ENCODE measurements around the gene ZNF441. TPM values are rescaled to one million over a fixed set of nuclear protein-coding genes. Genes with fewer than 3 reads are reported as not detected.
A peak's percentile ranks its signal among the peaks of the same experiment; 100 is the strongest.

The ZNF441 gene
- total RNA-seq, 1 donor from 2014 or later, result 2.0 TPM

DNA sequence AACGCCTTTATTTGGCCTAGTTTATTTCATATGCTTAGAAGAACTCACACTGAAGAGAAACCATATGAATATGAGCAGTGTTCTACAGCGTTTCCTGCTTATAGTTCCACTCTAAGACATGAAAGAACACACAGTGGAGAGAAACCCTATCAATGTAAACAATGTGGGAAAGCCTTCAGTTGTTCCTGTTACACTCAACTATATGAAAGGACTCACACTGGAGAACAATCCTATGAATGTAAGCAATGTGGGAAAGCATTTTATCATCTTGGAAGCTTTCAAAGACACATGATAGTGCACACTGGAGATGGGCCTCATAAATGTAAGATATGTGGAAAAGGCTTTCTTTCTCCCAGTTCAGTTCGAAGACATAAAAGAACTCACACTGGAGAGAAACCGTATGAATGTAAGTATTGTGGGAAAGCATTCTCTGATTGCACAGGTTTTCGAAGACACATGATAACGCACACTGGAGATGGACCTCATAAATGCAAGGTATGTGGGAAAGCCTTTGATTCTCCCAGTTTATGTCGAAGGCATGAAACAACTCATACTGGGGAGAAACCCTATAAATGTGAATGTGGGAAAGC lies 13.7 kb downstream of the ZNF441 start:
- TF ChIP-seq, protein P1, sequence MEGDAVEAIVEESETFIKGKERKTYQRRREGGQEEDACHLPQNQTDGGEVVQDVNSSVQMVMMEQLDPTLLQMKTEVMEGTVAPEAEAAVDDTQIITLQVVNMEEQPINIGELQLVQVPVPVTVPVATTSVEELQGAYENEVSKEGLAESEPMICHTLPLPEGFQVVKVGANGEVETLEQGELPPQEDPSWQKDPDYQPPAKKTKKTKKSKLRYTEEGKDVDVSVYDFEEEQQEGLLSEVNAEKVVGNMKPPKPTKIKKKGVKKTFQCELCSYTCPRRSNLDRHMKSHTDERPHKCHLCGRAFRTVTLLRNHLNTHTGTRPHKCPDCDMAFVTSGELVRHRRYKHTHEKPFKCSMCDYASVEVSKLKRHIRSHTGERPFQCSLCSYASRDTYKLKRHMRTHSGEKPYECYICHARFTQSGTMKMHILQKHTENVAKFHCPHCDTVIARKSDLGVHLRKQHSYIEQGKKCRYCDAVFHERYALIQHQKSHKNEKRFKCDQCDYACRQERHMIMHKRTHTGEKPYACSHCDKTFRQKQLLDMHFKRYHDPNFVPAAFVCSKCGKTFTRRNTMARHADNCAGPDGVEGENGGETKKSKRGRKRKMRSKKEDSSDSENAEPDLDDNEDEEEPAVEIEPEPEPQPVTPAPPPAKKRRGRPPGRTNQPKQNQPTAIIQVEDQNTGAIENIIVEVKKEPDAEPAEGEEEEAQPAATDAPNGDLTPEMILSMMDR (conservative IDR thresholded peaks at IDR 0.05; ENCODE audit: low read depth, low read length), result no peak
- H3K4me3 ChIP-seq (ENCODE audit: low read depth, low read length), result no peak overlapping the region
- no peak for DNase-seq (ENCODE audit: low read depth)

DNA sequence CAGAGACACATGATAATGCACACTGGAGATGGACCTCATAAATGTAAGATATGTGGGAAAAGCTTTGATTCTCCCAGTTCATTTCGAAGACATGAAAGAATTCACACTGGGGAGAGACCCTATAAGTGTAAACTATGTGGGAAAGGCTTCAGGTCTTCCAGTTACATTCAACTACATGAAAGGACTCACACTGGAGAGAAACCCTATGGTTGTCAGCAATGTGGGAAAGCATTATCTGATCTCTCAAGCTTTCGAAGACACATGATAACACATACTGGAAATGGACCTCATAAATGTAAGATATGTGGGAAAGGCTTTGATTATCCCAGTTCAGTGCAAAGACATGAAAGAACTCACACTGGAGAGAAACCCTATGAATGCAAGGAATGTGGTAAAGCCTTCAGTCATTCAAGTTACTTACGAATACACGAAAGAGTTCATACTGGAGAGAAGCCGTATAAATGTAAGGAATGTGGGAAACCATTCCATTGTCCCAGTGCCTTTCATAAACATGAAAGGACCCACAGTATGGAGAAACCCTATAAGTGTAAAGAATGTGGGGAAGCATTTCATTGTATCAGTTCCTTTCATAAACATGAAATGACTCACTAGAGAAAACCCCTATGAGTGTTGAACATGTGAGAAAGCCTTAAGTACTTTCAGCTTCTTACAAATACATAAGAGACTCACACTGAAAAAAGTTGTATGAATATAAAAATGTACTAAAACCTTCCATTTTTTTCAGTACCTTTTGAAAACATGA lies 14.7 kb downstream of the ZNF441 start:
- TF ChIP-seq, protein P1 (conservative IDR thresholded peaks at IDR 0.05; ENCODE audit: low read depth, low read length), result no peak
- DNase-seq (ENCODE audit: low read depth), result no peak
- no peak overlapping the region for H3K4me3 ChIP-seq (ENCODE audit: low read depth, low read length)

DNA sequence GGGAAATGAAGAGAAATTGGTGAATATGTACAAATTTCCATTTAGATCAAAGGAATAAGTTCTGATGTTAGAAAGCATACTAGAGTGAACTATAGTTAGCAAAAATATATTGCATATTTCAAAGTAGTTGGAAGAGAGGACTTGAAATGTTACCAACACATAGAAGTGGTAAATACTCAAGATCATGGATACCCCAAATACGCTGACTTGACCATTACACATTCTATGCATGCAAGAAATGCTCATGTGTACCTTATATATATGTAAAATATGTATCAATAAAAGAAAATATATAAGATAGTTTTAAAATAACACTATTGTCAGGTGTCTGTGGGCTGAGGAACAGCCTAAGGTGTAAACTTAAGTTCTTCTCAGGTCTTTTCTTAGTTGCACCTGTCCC lies 17.0 kb downstream of the ZNF441 start:
- no peak for DNase-seq (ENCODE audit: low read depth)
- no peak overlapping the region for H3K4me3 ChIP-seq (ENCODE audit: low read depth, low read length)
- TF ChIP-seq, protein P1 (conservative IDR thresholded peaks at IDR 0.05; ENCODE audit: low read depth, low read length), result no peak

DNA sequence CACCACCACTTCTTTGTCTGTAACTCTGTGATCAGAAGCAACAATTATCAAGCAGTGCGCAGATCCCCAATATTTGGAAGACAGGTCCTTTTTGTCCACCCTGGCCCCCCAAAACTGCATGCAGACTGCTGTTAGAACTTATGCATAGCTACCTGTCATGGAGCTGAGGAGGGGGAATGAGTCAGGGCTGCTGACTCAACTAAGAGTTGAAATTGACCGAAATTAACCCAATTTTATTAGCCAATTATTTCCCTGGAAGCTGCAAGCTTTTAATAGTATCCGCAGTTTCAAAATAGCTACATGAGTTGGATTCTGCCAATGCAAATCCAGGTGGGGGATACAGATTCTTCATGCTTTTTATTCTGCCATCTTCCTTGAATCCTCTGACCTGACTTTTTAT lies 17.6 kb downstream of the ZNF441 start:
- TF ChIP-seq, protein P1 (conservative IDR thresholded peaks at IDR 0.05; ENCODE audit: low read depth, low read length), result no peak
- no peak overlapping the region for H3K4me3 ChIP-seq (ENCODE audit: low read depth, low read length)
- no peak for DNase-seq (ENCODE audit: low read depth)

DNA sequence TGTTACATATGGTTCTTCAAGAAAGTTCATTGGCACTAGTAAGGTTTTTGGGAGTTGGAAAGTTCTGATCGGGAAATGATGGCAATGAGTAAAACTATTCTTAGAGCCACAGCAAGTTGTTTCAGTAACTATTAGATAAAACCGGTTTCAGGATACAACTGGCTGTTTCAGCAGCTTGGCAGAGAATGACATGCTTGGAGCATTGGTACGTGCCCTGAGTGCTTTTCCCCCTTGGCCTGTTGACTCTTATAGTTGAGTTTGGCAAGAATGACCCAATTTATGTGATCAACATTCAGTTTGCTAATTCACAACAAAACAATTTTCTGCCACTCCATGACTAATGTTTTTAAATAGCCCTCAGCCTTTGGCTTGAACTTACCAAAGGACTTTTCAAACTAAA lies 20.7 kb downstream of the ZNF441 start:
- TF ChIP-seq, protein P1 (conservative IDR thresholded peaks at IDR 0.05; ENCODE audit: low read depth, low read length), result no peak
- H3K4me3 ChIP-seq (ENCODE audit: low read depth, low read length), result no peak overlapping the region
- DNase-seq (ENCODE audit: low read depth), result no peak

DNA sequence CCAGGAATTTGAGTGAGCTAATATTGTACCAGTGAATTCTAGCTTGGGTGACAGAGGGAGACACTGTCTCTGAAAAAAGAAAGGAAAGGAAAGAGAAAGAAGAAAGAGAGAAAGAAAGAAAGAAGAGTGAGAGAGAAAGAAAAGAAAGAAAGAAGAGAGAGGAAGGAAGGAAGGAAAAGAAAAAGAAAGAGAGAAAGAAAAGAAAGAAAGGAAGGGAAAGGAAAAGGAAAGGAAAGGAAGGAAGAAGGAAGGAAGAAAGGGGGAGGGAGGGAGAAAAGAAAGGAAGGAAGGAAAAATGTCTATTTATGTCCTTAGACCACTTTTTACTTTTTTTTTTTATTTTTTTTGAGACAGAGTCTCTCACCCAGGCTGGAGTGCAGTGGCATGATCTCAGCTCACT lies 26.1 kb downstream of the ZNF441 start:
- H3K4me3 ChIP-seq (ENCODE audit: low read depth, low read length), result no peak overlapping the region
- TF ChIP-seq, protein P1 (conservative IDR thresholded peaks at IDR 0.05; ENCODE audit: low read depth, low read length), result no peak
- no peak for DNase-seq (ENCODE audit: low read depth)

DNA sequence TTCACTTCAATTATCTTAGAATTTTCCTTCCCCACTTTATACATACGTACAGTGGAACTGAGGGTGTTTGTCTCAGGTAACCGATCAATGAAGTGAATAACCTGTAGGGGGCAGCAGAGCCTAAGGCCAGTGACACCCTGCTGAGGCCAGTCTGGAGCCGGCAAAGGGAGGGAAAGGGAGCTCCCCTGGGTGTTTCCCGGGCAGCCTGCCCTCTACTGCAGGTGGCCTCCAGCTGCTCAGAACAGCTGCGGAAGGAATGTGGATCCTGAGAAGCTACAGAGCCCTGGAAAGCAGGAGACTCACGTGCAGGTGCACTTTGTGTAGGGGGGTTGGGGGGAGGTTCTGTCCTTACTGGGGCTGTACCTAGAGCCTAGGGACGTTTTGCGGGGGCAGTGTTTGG lies 30.7 kb downstream of the ZNF441 start:
- peak overlapping the region; percentile 9 for H3K4me3 ChIP-seq (ENCODE audit: low read depth, low read length)
- DNase-seq (ENCODE audit: low read depth), result no peak
- TF ChIP-seq, protein P1 (conservative IDR thresholded peaks at IDR 0.05; ENCODE audit: low read depth, low read length), result peak; percentile 92

Data from epithelial cell of proximal tubule (primary cell).